ENCODE results near the gene QSOX1. TPM values are rescaled to one million over a fixed set of nuclear protein-coding genes. Genes with fewer than 3 reads are reported as not detected.

QSOX1 gene
- total and polyA plus RNA-seq, 2 experiments from 2014 or later: 225 to 257 TPM

DNA sequence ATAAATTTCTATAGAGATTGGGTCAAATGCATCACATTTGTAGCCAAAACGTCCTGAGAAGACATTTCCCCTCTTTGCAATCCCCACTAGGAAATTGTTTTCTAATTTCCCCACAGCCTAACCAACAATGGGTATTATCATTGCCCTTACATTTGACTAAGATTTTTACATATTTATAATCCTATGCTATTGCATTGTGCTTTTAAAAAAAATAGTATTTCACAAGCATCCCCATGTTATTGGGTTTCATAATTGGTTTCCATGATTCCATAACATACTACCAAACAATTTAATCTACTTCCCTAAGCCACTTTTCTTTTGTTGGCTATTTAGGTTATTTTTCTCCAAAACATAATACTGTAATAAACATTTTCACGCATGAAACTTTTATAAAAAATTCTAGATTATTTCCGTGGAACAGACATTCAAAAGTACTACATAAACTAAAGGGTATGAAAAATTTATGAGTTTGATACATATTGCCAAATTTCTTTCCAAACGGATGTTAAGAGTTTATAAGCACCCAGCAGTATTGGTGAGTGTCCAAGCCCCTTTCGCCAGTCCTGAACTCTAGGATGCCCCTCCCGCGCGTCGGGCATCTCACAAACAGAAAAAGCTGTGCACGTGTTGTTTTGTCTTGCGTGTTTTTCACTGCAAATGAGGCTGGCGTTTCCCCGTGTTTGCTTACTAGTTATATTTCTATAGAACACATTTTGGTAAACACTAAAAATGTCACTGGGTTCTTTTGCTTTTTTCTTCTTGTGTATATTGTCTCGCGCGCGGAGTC lies 73.4 kb downstream of the QSOX1 start:
- H3K4me1 ChIP-seq (ENCODE audit: insufficient read depth): peaks cover 21% of the 10 kb centered on the region
- no peaks in the 10 kb centered on the region for H3K36me3 ChIP-seq (replicated peaks; ENCODE audit: insufficient read depth, low read depth)
- H3K9me2 ChIP-seq (replicated peaks; ENCODE audit: insufficient read depth): no peaks in the 10 kb centered on the region
- no peaks in the 10 kb centered on the region for H3K79me2 ChIP-seq
- 24% methylated on average over 17 of the region's 17 CpGs for WGBS (ENCODE audit: low lambda C conversion rate, missing lambda C conversion rate)
- H2AFZ ChIP-seq: no peak overlapping the region
- peaks cover 98% of the 10 kb centered on the region for H3K27me3 ChIP-seq
- DNase-seq (ENCODE audit: low spot score): no peak
- no peak overlapping the region for H3K4me2 ChIP-seq
- H3K9me3 ChIP-seq (ENCODE audit: low read depth): no peaks in the 10 kb centered on the region
- H3K27ac ChIP-seq: no peak overlapping the region
- H4K20me1 ChIP-seq (ENCODE audit: insufficient read depth, poor library complexity, severe bottlenecking): no peaks in the 10 kb centered on the region
- no peak for TF ChIP-seq EZH2phosphoT487 (IDR thresholded peaks at IDR 0.05; ENCODE audit: low read depth, severe bottlenecking, unreplicated experiment)
- peak; percentile 67 for TF ChIP-seq EZH2 (IDR thresholded peaks at IDR 0.05; ENCODE audit: borderline replicate concordance)
- no peak overlapping the region for H3K4me3 ChIP-seq

DNA sequence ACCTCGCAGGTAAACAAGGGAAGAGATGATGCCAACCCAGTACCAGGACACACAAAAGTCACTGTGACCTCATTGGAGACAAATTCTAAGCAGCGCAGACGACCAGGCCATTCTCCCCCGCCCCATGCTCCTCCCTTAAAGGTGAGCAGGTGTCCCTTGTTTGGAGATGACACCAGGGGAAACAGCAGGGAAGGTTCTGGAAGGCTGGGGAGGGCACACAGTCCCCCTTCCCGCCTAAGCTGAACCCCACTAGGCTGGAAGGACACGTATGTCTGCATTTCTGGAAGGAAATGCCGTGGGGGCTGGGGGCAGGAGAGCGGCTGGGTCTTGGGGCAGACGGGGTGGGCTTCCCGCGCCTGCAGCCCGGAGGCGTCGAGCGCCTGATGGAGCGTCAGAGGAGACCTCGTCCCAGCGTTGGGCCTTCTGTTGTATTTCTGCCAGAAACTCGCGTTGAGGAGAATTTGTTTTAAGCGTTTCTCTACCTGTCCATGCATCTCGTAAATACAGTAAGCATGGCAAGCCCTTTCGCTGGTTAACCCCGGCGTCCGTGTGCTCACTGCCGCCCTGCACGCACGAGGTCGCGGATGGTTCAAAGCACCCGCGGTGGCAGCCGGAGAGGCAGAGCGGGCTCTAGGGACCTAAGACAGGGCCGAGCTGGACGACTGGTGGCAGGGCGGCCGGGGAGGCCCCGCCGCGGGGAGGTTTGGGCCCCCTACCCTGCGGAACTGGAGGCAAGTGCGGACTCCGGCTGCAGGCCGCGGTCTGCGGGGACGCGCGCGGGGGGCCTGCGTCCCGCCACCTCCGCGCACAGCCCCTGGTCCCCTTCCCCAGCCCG lies 74.2 kb downstream of the QSOX1 start:
- Histone ChIP-seq H3K4me1 (ENCODE audit: insufficient read depth) (peaks cover 25% of the 10 kb centered on the region), H3K27ac (no peak overlapping the region), H3K36me3 (replicated peaks; ENCODE audit: insufficient read depth, low read depth) (no peaks in the 10 kb centered on the region), H3K79me2 (no peaks in the 10 kb centered on the region), H3K4me2 (peak overlapping the region; percentile 100), H2AFZ (peak overlapping the region; percentile 52), H3K27me3 (peaks cover 98% of the 10 kb centered on the region), H4K20me1 (ENCODE audit: insufficient read depth, poor library complexity, severe bottlenecking) (no peaks in the 10 kb centered on the region), H3K4me3 (peak overlapping the region; percentile 55), H3K9me2 (replicated peaks; ENCODE audit: insufficient read depth) (no peaks in the 10 kb centered on the region), H3K9me3 (ENCODE audit: low read depth) (no peaks in the 10 kb centered on the region)
- 4% methylated on average over 49 of the region's 57 CpGs for WGBS (ENCODE audit: low lambda C conversion rate, missing lambda C conversion rate)
- peak; percentile 92 for TF ChIP-seq EZH2 (IDR thresholded peaks at IDR 0.05; ENCODE audit: borderline replicate concordance)
- TF ChIP-seq EZH2phosphoT487 (IDR thresholded peaks at IDR 0.05; ENCODE audit: low read depth, severe bottlenecking, unreplicated experiment): no peak
- DNase-seq (ENCODE audit: low spot score): no peak

- peak within 1 kb of the TSS; percentile 55 for H3K4me3 ChIP-seq
- WGBS (ENCODE audit: low lambda C conversion rate, missing lambda C conversion rate): 2% methylated on average over 53 of the region's 105 CpGs
- peak; percentile 41 for DNase-seq (ENCODE audit: low spot score)
These were observed 75.1 kb downstream of the QSOX1 start, which contains the start of gene LHX4 for GRCh38 chr1:180229483-180230415. TSS of gene LHX4 (plus strand) at chr1:180230264. CDS start at chr1:180230530, 266 bp downstream.

More at GRCh38 chr1:180229483-180230415, 75.1 kb downstream of the QSOX1 start, which contains the start of gene LHX4:
- no peaks in the 10 kb centered on the region for H4K20me1 ChIP-seq (ENCODE audit: insufficient read depth, poor library complexity, severe bottlenecking)
- peak within 1 kb of the TSS; percentile 100 for H3K4me2 ChIP-seq
- H3K9me3 ChIP-seq (ENCODE audit: low read depth): no peaks in the 10 kb centered on the region
- no peaks in the 10 kb centered on the region for H3K9me2 ChIP-seq (replicated peaks; ENCODE audit: insufficient read depth)
- peaks cover 30% of the 10 kb centered on the region for H3K4me1 ChIP-seq (ENCODE audit: insufficient read depth)
- peak within 1 kb of the TSS; percentile 52 for H2AFZ ChIP-seq
- H3K79me2 ChIP-seq: no peaks in the 10 kb centered on the region
- H3K27me3 ChIP-seq: peaks cover 96% of the 10 kb centered on the region
- no peak within 1 kb of the TSS for H3K27ac ChIP-seq
- H3K36me3 ChIP-seq (replicated peaks; ENCODE audit: insufficient read depth, low read depth): no peaks in the 10 kb centered on the region
- TF ChIP-seq EZH2 (IDR thresholded peaks at IDR 0.05; ENCODE audit: borderline replicate concordance) (peak; percentile 20), EZH2phosphoT487 (IDR thresholded peaks at IDR 0.05; ENCODE audit: low read depth, severe bottlenecking, unreplicated experiment) (no peak), CTCF (IDR thresholded peaks at IDR 0.05; ENCODE audit: poor library complexity) (no peak)

Data from hepatocyte (in vitro differentiated cells).